GM21390 (cell line): ENCODE measurements around the gene CCN6.

Source experiments
- ATAC-seq: cut with Tn5 transposase; IDR thresholded peaks from one replicate; pipeline ENCODE4 v1.9.1; 2021; ENCODE audit not compliant: unreplicated experiment

Gene CCN6

GRCh38 chr6:112113431-112113830, 59.5 kb downstream of the CCN6 start:
- ATAC-seq = no peak

DNA sequence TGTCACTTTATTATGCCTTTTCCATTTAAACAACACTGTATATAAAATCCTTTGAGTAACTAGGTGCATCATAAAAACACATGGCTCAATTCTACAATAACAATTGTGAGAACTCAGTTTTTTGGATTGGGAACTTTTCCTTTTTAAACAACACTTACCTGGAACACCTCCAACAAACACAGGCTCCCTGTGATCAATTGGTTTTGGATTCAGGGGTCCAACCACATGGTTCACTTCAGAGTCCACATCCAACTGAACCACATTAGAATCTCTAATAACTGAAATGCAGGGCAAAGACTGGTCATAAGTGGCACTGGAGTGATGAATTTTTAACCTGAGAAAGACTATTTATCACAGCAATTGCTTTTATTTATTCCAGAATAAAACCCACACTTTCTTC, 60.0 kb downstream of the CCN6 start:
- no peak for ATAC-seq

DNA sequence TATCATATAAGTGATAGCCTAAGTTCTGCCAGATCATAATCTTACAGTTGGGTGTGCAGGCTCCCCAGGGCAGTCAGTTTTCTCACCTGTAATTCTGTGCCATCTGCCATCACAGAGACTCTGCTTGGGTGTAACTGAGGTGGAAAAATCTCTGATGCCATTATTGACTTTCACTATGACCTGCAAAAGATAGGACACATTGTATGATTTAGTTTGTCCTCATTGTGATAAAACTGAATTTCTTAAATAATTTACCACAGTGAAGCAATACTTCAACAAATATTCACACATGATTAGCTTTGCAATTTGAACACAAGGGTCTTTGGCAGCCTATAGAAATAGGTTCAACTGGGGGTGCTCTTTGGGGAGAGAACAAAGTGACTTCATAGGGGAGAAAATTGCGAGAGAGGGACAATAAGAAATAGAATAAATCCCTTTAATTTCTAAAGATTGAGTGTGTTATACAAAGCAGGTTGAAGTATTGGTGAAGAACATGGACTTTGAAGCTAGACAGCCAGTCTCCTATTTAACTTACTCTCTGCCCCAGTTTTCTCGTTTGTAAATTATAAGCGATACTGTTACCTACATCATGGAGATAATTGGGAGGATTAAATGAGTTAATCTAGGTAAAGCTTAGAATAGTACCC, 60.8 kb downstream of the CCN6 start:
- ATAC-seq = no peak

DNA sequence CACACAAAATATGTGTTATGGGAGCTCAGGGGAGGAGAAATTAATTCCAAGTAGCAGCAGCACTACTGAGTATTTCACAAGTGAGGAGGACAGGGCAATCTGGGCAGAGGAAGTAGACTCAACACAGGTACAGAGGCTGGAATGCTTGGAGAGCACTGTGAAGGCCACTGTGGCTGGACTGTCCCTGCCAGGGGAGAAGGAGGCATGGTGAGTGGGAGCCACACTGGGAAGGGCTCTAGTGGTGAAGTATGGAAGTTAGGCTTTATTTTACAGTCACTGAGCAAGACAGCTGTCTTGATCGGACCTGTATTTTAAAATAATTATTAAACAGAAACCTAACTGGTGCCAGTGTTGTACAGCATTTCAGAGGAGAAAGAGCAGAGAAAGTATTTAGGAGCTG, 62.3 kb downstream of the CCN6 start:
- no peak for ATAC-seq

DNA sequence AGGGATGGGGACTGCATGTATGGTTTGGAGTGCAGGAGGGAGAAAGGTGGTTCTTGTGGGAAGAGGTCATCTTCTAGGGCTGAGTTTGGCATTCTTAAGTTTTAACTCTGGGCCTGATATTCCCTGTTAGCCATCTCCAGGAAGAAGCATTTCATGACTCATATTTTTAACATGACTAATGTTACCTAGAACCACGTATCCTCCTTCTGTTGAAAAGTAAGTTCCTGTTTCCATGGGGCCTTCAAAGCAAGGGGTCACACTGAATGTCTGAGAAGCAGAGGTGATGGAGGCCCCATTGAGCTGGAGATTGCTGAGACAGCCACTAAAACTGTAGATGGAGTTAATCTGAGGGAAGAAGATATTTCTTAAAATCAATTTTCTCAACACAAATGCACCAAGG, 63.6 kb downstream of the CCN6 start:
- no peak for ATAC-seq

GRCh38 chr6:112118034-112118433, 64.1 kb downstream of the CCN6 start:
- no peak for ATAC-seq
